WI38 (cell line): ENCODE results near the gene SBK1.

Source experiments
- H3K4me3 ChIP-seq: 2 replicates; pipeline ENCODE4 v1.5.1; 2011; ENCODE audit warnings: low read depth, mild to moderate bottlenecking, control low read depth, low read length
- TF ChIP-seq, protein P1 (sequence below): IDR thresholded peaks from 2 replicates; pipeline ENCODE4 v1.5.1; 2012; ENCODE audit warnings: low read depth, mild to moderate bottlenecking, control low read depth, low read length

SBK1 gene

DNA sequence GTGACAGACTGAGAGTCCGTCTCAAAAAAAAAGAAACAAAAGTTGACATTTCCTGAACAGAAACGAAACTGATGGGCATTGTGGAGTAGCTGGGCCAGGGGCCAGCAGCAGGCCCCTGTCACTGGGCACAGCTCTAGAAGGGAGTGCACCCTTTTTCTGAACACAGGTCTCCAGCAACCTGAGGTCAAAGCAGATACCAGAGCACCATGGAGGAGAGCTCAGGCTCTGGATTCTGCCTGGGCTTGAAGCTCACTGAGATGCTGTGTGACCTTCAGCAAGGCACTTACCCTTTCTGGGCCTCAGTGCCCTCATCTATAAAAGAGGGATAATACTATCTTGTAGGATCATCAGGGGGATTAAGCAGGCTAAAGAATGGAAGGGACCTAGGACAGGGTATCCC, 5.0 kb downstream of the SBK1 start:
- TF ChIP-seq, protein P1, sequence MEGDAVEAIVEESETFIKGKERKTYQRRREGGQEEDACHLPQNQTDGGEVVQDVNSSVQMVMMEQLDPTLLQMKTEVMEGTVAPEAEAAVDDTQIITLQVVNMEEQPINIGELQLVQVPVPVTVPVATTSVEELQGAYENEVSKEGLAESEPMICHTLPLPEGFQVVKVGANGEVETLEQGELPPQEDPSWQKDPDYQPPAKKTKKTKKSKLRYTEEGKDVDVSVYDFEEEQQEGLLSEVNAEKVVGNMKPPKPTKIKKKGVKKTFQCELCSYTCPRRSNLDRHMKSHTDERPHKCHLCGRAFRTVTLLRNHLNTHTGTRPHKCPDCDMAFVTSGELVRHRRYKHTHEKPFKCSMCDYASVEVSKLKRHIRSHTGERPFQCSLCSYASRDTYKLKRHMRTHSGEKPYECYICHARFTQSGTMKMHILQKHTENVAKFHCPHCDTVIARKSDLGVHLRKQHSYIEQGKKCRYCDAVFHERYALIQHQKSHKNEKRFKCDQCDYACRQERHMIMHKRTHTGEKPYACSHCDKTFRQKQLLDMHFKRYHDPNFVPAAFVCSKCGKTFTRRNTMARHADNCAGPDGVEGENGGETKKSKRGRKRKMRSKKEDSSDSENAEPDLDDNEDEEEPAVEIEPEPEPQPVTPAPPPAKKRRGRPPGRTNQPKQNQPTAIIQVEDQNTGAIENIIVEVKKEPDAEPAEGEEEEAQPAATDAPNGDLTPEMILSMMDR, result no peak
- no peak overlapping the region for H3K4me3 ChIP-seq

DNA sequence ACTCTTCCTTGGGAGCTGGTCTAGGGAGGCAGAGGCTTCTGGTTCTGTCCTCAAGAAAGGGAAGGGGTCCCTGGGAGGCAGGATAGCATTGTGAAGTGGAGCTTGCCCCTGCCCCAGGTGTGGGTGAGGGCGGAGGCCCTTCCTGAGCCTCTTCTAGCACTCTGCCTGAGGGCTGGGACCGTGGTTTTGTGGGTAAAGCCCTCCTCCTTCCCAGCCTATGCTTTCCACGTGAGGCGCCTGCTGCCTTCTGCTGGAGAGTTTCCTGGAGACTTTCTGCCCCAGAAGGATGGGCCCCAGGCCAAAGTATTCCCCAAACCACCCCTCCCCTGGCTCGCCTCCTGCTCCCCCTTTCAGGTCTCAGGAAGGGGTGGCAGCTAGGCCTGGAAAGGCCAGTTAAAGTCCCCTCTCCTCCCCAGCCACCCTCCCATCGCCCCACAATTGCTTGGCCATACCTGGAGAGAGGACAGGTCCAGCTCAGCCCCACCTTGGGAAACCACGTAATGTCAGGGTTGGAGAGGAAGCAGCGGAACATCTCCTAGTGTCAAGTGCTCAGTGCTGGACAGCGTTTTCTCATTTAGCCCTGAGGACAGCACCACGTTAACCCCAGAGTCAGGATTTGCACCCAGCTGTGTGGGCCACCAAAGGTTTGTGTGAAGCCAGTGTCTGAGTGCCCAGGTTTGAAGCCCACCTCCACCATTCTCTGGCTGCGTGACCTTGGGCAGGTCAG, 5.6 kb downstream of the SBK1 start:
- TF ChIP-seq, protein P1, result no peak
- no peak overlapping the region for H3K4me3 ChIP-seq

DNA sequence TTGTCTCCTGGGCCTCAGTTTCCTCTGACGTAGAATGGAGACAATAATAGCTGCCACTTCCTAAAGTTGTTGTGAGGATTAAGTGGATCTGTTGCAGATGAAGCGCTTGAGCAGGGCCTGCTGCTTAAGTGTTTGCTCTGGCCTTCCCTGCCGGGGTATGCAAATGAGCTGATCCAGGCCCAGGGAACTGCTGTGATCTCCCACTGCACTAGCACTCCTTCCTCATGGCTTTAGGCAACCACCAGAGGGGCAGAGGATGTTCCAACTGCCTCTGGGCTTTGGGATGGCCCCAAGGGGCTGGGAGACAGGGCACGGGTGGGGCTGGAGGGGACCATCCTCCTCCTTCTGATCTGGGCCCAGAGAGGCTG, 6.2 kb downstream of the SBK1 start:
- TF ChIP-seq, protein P1, result no peak
- H3K4me3 ChIP-seq, result no peak overlapping the region

DNA sequence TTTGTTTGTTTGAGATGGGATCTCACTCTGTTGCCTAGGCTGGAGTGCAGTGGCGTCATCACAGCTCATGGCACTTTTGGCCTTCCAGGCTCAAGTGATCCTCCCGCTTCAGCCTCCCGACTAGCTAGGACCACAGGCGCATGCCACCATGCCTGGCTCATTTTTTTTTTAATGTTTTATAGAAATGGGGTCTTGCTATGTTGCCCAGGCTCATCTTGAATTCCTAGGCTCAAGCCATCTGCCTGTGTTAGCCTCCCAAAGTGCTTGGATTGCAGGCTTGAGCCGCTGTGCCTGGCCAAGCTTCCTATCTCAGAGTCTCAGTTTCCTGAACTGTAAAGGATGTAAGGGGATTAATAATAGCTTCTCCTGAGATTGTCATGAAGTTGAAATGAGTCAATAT, 8.0 kb downstream of the SBK1 start:
- TF ChIP-seq, protein P1, result no peak
- no peak overlapping the region for H3K4me3 ChIP-seq

DNA sequence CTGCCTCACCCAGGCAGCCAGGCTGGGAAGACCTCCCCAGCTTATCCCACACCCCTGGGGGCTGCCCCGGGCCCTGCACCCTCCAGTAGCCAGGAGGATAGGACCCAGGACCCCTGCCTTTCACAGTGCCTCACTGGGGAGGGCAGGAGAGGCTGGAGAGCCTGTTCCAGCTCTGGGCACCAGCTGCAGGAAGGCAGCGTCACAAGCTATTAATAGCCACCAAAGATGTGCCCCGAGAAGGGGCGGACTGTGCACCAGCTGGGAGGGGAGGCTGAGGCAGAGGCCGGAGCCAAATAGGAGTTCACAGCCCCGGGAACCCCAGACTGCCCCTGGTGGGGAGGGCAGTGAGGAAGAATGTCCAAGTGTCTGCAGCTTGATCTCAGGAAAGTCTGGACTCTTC, 8.8 kb downstream of the SBK1 start:
- no peak overlapping the region for H3K4me3 ChIP-seq
- TF ChIP-seq, protein P1, result no peak

DNA sequence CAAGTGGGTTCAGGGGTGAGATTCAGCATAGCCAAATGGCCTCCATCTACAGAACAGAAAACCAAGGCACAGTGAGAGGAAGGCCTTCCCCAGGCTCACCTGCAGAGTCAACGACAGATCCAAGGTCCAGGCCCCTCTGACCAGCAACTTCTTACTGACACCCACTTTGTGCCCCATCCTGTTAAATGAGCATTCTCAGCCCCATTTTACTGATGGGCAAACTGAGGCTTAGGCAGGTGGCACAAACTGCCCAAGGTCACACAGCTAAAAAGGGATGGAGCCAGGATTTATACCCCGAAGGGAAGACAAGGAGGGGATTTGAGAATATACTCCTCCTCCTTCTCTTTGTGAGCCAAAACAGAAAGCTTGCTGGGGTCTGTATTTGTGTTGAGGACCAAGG, 9.3 kb downstream of the SBK1 start:
- H3K4me3 ChIP-seq, result no peak overlapping the region
- TF ChIP-seq, protein P1, result no peak

DNA sequence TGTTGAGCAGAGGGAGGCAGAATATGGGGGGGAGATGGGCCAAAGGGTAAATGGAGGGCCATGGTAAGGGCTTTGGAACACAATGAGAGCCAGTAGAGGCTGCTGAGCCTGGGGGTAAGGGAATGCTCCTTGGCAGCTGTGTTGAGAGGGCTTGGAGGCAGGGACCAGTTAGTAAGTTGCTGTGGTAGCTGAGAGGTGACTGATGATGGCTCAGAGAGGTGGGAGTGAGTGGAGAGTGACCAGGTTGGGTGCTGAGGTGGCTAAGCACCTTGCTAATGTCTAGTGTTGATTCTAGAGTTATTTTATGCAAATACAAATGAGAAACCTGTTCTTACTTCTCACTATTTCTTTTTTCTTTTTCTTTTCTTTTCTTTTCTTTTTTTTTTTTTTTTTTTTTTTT, 10.8 kb downstream of the SBK1 start:
- no peak overlapping the region for H3K4me3 ChIP-seq
- TF ChIP-seq, protein P1, result no peak
